Measurements from ENCODE around the gene CGNL1.

CGNL1 gene

GRCh38 chr15:57391537-57391936 lies 15.2 kb downstream of the CGNL1 start:
- Histone ChIP-seq H2BK12ac (ENCODE audit: low read length in 2 of 2) (no peak overlapping the region), H4K91ac (ENCODE audit: low read length) (no peak overlapping the region), H3K27ac (ENCODE audit: low read length, poor library complexity, severe bottlenecking) (no peak overlapping the region), H2BK5ac (ENCODE audit: low read depth, low read length, poor library complexity, severe bottlenecking) (no peak overlapping the region), H2BK15ac (ENCODE audit: low read depth, poor library complexity, severe bottlenecking) (no peak overlapping the region), H3K4ac (ENCODE audit: low read depth in 1 of 2, low read length in 2 of 2) (no peak overlapping the region), H3K27me3 (ENCODE audit: control insufficient read depth in 1 of 2, insufficient read depth in 1 of 2, low read length in 2 of 2) (peaks cover 0 to 63% of the 10 kb centered on the region in 2 experiments), H3K79me1 (replicated peaks; ENCODE audit: low read length, poor library complexity, severe bottlenecking) (peaks cover 18% of the 10 kb centered on the region), H3K18ac (ENCODE audit: low read depth in 1 of 2, low read length in 2 of 2) (no peak overlapping the region), H2AK5ac (ENCODE audit: low read length, severe bottlenecking) (no peak overlapping the region), H2AFZ (ENCODE audit: low read depth, low read length) (no peak overlapping the region), H4K8ac (ENCODE audit: low read length) (no peak overlapping the region), H3K36me3 (ENCODE audit: control insufficient read depth in 1 of 2, insufficient read depth in 2 of 2, low read depth in 1 of 2, low read length in 2 of 2) (peaks cover 0 to under 1% of the 10 kb centered on the region in 2 experiments), H3K9ac (ENCODE audit: low read length) (no peak overlapping the region), H3K23ac (ENCODE audit: low read length in 2 of 2) (no peak overlapping the region), H3K4me1 (ENCODE audit: control insufficient read depth, insufficient read depth, low read depth, low read length) (peaks cover 15% of the 10 kb centered on the region), H3K14ac (ENCODE audit: low read length in 2 of 2) (no peak overlapping the region), H3K4me2 (ENCODE audit: low read length, poor library complexity, severe bottlenecking) (no peak overlapping the region), H3K9me3 (ENCODE audit: control insufficient read depth, low read length) (peaks cover 5% of the 10 kb centered on the region), H3K4me3 (ENCODE audit: insufficient read depth in 1 of 2, low read depth in 1 of 2, low read length in 2 of 2) (no peak overlapping the region), H2BK120ac (ENCODE audit: low read depth, low read length) (no peak overlapping the region)
- DNase-seq = no peak
- WGBS = 100% methylated on average over 2 of the region's 2 CpGs

GRCh38 chr15:57393061-57393460 lies 16.8 kb downstream of the CGNL1 start:
- no peak overlapping the region for H3K4me3 ChIP-seq (ENCODE audit: insufficient read depth in 1 of 2, low read depth in 1 of 2, low read length in 2 of 2)
- H3K79me1 ChIP-seq (replicated peaks; ENCODE audit: low read length, poor library complexity, severe bottlenecking) = peaks cover 14% of the 10 kb centered on the region
- H2BK5ac ChIP-seq (ENCODE audit: low read depth, low read length, poor library complexity, severe bottlenecking) = no peak overlapping the region
- no peak overlapping the region for H2AFZ ChIP-seq (ENCODE audit: low read depth, low read length)
- H3K4me1 ChIP-seq (ENCODE audit: control insufficient read depth, insufficient read depth, low read depth, low read length) = peaks cover 12% of the 10 kb centered on the region
- peaks cover 5% of the 10 kb centered on the region for H3K9me3 ChIP-seq (ENCODE audit: control insufficient read depth, low read length)
- no peak overlapping the region for H2BK12ac ChIP-seq (ENCODE audit: low read length in 2 of 2)
- no peak overlapping the region for H3K14ac ChIP-seq (ENCODE audit: low read length in 2 of 2)
- H3K27ac ChIP-seq (ENCODE audit: low read length, poor library complexity, severe bottlenecking) = no peak overlapping the region
- no peak overlapping the region for H3K18ac ChIP-seq (ENCODE audit: low read depth in 1 of 2, low read length in 2 of 2)
- no peak overlapping the region for H3K9ac ChIP-seq (ENCODE audit: low read length)
- H4K8ac ChIP-seq (ENCODE audit: low read length) = no peak overlapping the region
- DNase-seq = no peak
- H3K36me3 ChIP-seq (ENCODE audit: control insufficient read depth in 1 of 2, insufficient read depth in 2 of 2, low read depth in 1 of 2, low read length in 2 of 2) = peaks cover 0 to 3% of the 10 kb centered on the region in 2 experiments
- 97% methylated on average over 2 of the region's 2 CpGs for WGBS
- H2BK120ac ChIP-seq (ENCODE audit: low read depth, low read length) = no peak overlapping the region
- no peak overlapping the region for H3K23ac ChIP-seq (ENCODE audit: low read length in 2 of 2)
- no peak overlapping the region for H3K4me2 ChIP-seq (ENCODE audit: low read length, poor library complexity, severe bottlenecking)
- no peak overlapping the region for H2AK5ac ChIP-seq (ENCODE audit: low read length, severe bottlenecking)
- no peak overlapping the region for H3K4ac ChIP-seq (ENCODE audit: low read depth in 1 of 2, low read length in 2 of 2)
- peaks cover 0 to 59% of the 10 kb centered on the region in 2 experiments for H3K27me3 ChIP-seq (ENCODE audit: control insufficient read depth in 1 of 2, insufficient read depth in 1 of 2, low read length in 2 of 2)
- no peak overlapping the region for H2BK15ac ChIP-seq (ENCODE audit: low read depth, poor library complexity, severe bottlenecking)
- no peak overlapping the region for H4K91ac ChIP-seq (ENCODE audit: low read length)

- H2AFZ ChIP-seq (ENCODE audit: low read depth, low read length) = no peak overlapping the region
- H3K4me3 ChIP-seq (ENCODE audit: insufficient read depth in 1 of 2, low read depth in 1 of 2, low read length in 2 of 2) = no peak overlapping the region
- peaks cover 15% of the 10 kb centered on the region for H3K79me1 ChIP-seq (replicated peaks; ENCODE audit: low read length, poor library complexity, severe bottlenecking)
- H3K36me3 ChIP-seq (ENCODE audit: control insufficient read depth in 1 of 2, insufficient read depth in 2 of 2, low read depth in 1 of 2, low read length in 2 of 2) = peaks cover 0 to 8% of the 10 kb centered on the region in 2 experiments
- H3K18ac ChIP-seq (ENCODE audit: low read depth in 1 of 2, low read length in 2 of 2) = no peak overlapping the region
- H3K4ac ChIP-seq (ENCODE audit: low read depth in 1 of 2, low read length in 2 of 2) = no peak overlapping the region
- no peak overlapping the region for H4K91ac ChIP-seq (ENCODE audit: low read length)
- no peak overlapping the region for H2BK15ac ChIP-seq (ENCODE audit: low read depth, poor library complexity, severe bottlenecking)
- DNase-seq = peak; percentile 65
- peak overlapping the region; percentile 92 for H3K27ac ChIP-seq (ENCODE audit: low read length, poor library complexity, severe bottlenecking)
- peaks cover 13% of the 10 kb centered on the region for H3K4me1 ChIP-seq (ENCODE audit: control insufficient read depth, insufficient read depth, low read depth, low read length)
- H3K9me3 ChIP-seq (ENCODE audit: control insufficient read depth, low read length) = peaks cover 5% of the 10 kb centered on the region
- no peak overlapping the region for H4K8ac ChIP-seq (ENCODE audit: low read length)
- no peak overlapping the region for H2BK5ac ChIP-seq (ENCODE audit: low read depth, low read length, poor library complexity, severe bottlenecking)
- no peak overlapping the region for H3K9ac ChIP-seq (ENCODE audit: low read length)
- 19% methylated on average over 6 of the region's 6 CpGs for WGBS
- H2AK5ac ChIP-seq (ENCODE audit: low read length, severe bottlenecking) = peak overlapping the region; percentile 31
- no peak overlapping the region for H3K4me2 ChIP-seq (ENCODE audit: low read length, poor library complexity, severe bottlenecking)
- H3K14ac ChIP-seq (ENCODE audit: low read length in 2 of 2) = no peak overlapping the region
- H3K23ac ChIP-seq (ENCODE audit: low read length in 2 of 2) = no peak overlapping the region
- H3K27me3 ChIP-seq (ENCODE audit: control insufficient read depth in 1 of 2, insufficient read depth in 1 of 2, low read length in 2 of 2) = peaks cover 0 to 56% of the 10 kb centered on the region in 2 experiments
- H2BK120ac ChIP-seq (ENCODE audit: low read depth, low read length) = no peak overlapping the region
- no peak overlapping the region for H2BK12ac ChIP-seq (ENCODE audit: low read length in 2 of 2)
Observed at GRCh38 chr15:57395292-57395691, 19.0 kb downstream of the CGNL1 start.

- Histone ChIP-seq H3K9me3 (ENCODE audit: control insufficient read depth, low read length) (peaks cover 8% of the 10 kb centered on the region), H3K9ac (ENCODE audit: low read length) (no peak overlapping the region), H2BK15ac (ENCODE audit: low read depth, poor library complexity, severe bottlenecking) (no peak overlapping the region), H2AFZ (ENCODE audit: low read depth, low read length) (no peak overlapping the region), H4K91ac (ENCODE audit: low read length) (no peak overlapping the region), H2BK5ac (ENCODE audit: low read depth, low read length, poor library complexity, severe bottlenecking) (no peak overlapping the region), H3K4me3 (ENCODE audit: insufficient read depth in 1 of 2, low read depth in 1 of 2, low read length in 2 of 2) (no peak overlapping the region), H2AK5ac (ENCODE audit: low read length, severe bottlenecking) (peak overlapping the region; percentile 83), H3K27ac (ENCODE audit: low read length, poor library complexity, severe bottlenecking) (no peak overlapping the region), H2BK12ac (ENCODE audit: low read length in 2 of 2) (no peak overlapping the region), H3K18ac (ENCODE audit: low read depth in 1 of 2, low read length in 2 of 2) (no peak overlapping the region), H3K23ac (ENCODE audit: low read length in 2 of 2) (no peak overlapping the region), H3K27me3 (ENCODE audit: control insufficient read depth in 1 of 2, insufficient read depth in 1 of 2, low read length in 2 of 2) (peaks cover 0 to 39% of the 10 kb centered on the region in 2 experiments), H4K8ac (ENCODE audit: low read length) (no peak overlapping the region), H3K4me1 (ENCODE audit: control insufficient read depth, insufficient read depth, low read depth, low read length) (peaks cover 14% of the 10 kb centered on the region), H2BK120ac (ENCODE audit: low read depth, low read length) (no peak overlapping the region), H3K79me1 (replicated peaks; ENCODE audit: low read length, poor library complexity, severe bottlenecking) (peaks cover 18% of the 10 kb centered on the region), H3K4me2 (ENCODE audit: low read length, poor library complexity, severe bottlenecking) (no peak overlapping the region), H3K4ac (ENCODE audit: low read depth in 1 of 2, low read length in 2 of 2) (no peak overlapping the region), H3K14ac (ENCODE audit: low read length in 2 of 2) (no peak overlapping the region), H3K36me3 (ENCODE audit: control insufficient read depth in 1 of 2, insufficient read depth in 2 of 2, low read depth in 1 of 2, low read length in 2 of 2) (peaks cover 0 to 19% of the 10 kb centered on the region in 2 experiments)
- 94% methylated on average over 4 of the region's 6 CpGs for WGBS
- DNase-seq = no peak
Observed at GRCh38 chr15:57398336-57398735, 22.0 kb downstream of the CGNL1 start.
